IPS-NIHi11 (cell line): ENCODE results near the gene CDK17.
A peak's percentile ranks its signal among the peaks of the same experiment; 100 is the strongest.

Experiments used
- DNase-seq: peaks from one replicate; pipeline ENCODE4 v3.0.0; 2012; ENCODE audit warnings: mixed read lengths, low spot score

The CDK17 gene

DNA sequence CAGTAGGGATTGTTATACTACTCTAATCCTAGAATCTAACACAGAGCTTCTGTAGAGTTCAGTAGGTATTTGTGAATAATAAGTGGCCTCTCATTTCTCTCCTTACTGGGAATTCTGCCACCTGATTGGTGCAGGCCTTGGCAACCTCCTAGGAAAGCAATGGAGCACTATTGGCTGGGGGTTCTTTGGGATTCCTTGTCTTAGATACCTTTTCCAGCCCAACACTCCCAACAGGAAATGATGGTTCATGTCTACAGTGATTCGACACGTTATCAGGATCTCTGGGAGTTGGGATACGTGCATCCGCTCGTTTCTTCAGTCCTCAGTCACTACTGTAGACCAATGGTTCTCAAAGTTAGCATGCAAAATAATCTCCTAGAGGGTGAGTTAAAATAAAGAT is 138.7 kb downstream of the CDK17 start:
- DNase-seq: no peak

- no peak for DNase-seq
Observed at GRCh38 chr12:96260644-96261043, 139.6 kb downstream of the CDK17 start.

- no peak for DNase-seq
Observed at GRCh38 chr12:96260231-96260630, 140.0 kb downstream of the CDK17 start.

GRCh38 chr12:96258104-96258961 is 141.9 kb downstream of the CDK17 start:
- peak; percentile 46 for DNase-seq

DNA sequence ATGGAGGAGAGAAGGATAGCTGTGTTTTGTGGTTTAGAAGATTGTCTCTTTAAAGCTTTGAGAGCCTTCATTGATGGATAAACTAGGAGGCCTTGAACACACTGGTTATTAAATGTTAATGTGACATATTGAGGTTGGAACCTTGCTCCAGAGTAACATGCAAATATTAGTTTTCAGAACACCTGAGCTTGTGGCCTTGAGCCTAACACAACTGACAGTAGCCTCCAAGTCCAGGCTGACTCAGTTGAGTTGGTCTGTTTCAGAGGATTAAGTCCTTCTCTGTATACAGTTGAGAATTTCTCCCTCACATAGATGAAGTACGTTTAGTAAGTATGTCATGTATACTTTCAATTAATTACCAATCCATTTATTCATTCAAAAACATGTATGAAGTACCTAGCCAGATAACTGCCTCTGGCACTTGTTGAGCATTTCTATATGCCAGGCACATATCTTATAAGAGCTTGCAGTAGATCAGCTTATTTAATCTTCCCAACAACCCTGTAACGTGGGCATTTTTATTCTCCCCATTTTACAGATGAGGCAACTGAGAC is 142.6 kb downstream of the CDK17 start:
- DNase-seq: no peak

- DNase-seq: no peak
Observed at GRCh38 chr12:96256672-96257361, 143.4 kb downstream of the CDK17 start.

GRCh38 chr12:96255077-96255476 is 145.2 kb downstream of the CDK17 start:
- no peak for DNase-seq

DNA sequence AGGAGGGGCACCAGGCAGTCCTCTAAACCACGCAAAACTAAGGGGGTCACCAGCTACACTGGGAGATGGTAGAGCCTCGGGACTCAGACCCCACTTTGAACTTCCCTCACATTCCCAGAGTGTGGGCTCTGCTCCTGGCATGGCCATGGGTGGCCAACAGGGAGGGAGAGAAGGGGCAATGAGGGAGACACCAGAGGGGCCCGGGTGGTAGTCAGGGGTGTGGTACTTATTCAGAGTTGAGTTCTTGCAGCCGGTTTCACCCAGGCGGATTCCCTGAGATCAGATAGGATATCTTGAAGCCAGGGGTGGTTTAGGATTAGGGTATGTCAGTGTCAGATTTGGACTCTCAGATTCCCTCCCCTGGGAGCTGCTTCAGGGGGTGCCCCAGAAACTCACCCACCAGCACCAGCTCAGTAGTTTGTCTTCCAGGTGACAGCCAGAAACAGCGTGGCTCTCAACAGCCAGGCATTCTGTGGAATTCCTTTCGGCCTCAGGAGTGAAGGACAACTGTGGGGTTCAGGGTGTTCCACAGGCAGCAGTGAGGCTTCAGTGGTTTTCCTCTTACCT is 150.0 kb downstream of the CDK17 start:
- DNase-seq: no peak

DNA sequence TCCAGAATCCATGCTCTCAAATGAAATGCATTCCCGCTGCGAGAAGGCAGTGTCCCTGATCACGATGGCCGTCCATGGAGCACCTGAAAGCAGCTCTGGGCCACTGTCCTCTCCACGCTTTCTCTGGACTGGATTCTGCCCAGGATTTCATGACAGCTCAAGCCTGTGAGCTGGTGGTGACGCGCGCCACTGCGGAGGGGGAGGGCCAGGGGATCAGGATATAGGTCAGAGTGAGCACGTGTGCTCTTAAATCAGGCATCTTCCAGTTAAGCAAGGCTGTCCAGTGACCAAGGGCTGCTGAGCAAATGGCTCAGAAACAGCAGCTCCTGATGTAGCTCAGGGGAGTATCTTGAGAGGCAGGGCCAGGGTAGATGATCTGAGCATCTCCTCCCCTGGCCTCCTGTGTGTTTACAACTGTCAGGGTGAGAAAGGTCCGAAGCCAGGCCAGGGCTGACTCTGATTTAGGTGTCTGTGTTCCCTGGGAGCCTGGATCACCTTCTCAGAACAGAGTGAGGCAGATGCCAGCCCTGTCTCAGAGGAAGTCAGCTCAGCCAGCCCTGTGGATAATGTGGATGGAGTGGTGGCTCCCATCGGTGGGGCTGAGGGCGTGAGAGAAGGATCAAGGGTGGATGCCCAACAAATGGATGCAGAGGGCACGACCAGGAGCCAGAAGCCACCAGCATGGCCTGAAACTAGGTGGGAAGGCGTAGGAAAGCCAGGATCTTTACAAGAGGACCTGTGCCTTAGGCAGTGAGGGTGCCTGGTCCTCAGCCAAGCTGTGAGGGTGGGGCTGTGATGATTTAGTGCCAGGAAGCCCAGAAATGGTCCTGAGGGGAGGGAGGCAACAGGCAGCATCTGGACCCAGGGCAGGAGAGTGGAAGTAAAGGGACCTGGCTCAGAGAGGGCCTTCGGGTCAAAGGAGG is 150.8 kb downstream of the CDK17 start:
- DNase-seq: no peak

DNA sequence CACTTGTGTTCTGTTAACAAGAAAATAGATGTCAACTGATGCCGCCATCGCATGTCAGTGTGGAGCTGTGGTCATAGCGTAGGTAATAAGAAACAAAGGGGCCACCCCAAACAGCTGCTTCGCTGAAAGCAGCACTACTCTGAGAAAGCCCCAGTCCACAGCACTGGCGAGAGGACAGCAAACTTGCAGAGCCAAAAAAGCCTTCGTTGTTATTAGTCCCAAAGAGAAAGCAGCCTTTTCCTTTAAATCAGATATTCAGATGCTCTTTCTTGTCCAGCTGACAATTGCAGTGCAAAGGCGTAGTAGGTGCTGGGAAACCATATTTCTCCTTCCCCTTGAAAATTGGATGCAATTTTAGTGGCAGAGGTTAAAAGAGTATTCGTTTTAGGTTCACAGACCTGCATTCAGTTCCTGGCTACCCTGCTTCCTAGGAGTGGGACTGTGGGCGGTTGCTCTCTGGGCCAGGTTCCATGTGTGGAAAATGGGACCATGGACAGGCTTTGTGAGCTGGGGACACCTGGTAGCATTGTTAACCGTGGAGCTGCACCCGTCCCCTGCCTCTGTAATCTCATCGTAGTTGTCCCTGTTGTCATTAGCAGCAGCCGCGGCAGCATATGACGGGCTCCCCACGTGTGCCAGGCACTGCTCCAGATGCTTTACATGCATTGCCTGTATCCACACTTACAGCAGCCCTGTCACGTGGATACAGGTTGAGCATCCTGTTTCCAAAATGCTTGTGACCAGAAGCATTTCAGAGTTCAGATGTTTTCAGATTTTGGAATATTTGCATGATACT is 151.9 kb downstream of the CDK17 start:
- no peak for DNase-seq

- no peak for DNase-seq
Observed at GRCh38 chr12:96247563-96247962, 152.7 kb downstream of the CDK17 start.

- no peak for DNase-seq
Observed at GRCh38 chr12:96246926-96247505, 153.2 kb downstream of the CDK17 start.

GRCh38 chr12:96244826-96245225 is 155.4 kb downstream of the CDK17 start:
- DNase-seq: no peak

DNA sequence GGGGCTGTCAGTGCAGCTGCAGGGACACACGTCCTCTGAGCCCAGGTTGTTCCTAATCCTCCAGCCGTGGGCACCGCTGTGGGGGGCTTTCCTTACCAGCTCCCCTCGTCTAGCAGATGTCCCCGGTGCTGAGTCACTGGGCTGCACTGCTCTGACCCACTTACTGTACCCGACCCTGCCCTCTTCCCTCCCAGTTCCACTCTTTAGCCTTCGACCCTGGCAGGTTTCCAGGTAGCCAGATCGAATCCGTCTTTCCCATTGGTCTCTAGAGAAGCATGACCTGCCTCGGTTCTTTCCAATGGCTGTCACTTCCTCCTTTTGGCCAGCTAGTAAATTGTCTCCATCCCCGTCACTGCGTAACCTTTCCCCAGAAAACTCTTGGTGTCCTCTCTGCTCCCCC is 157.6 kb downstream of the CDK17 start:
- DNase-seq: no peak

DNA sequence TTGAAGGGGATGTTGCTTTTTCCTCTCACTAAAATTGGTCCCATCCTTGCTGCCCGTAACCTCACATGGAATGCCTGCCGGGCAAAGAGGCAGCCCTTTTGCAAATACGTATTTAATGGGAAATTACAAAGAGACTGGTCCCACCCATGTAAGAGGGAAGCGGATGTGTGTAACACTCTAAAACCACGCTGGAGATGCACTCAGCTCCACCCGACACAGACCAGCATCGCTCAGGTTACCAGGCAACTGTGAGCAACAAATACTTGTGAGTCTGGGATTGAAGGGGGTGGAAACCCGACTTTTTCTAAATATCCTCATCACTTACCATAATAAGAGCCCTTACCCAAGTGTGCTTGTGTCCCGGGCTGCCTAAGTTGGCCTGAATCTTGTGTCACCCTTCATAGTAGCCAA is 158.4 kb downstream of the CDK17 start:
- DNase-seq: no peak

DNA sequence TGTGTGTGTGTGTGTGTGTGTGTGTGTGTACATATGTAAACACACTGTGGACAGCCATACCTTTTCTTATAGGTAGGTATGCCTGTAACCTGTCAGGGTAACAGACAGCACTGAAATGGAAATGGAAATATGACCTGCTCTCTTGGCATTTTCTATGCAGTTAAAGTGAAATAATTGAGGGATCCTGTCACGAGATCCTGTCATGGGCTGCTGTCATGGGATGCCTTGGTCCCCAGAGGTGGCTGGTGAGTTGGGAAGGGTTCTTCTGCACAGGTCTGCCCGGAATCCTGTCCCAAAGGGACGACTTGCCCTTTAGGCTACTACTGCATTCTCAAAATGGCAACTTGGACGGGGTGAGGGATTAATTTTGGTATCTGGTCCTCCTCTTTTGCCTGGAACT is 158.8 kb downstream of the CDK17 start:
- no peak for DNase-seq

DNA sequence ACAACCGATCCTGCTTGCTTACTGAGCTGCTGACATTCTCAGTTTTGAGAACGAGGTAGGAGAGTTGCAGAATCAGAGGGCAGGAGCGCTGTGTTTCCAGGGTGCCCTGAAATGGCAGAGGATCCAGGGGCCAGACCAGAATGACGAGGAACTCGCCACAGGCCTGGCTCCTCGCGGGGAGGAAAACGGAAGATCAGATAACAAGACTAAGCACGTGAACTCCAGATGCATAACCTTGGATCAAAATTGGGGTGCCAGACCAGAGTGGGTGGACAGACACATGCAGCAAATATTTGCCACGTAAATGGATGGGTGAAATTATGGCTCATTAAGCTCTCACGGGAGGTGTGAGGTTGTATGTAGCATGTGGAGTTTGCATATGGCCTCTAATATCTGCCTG is 159.6 kb downstream of the CDK17 start:
- no peak for DNase-seq

DNA sequence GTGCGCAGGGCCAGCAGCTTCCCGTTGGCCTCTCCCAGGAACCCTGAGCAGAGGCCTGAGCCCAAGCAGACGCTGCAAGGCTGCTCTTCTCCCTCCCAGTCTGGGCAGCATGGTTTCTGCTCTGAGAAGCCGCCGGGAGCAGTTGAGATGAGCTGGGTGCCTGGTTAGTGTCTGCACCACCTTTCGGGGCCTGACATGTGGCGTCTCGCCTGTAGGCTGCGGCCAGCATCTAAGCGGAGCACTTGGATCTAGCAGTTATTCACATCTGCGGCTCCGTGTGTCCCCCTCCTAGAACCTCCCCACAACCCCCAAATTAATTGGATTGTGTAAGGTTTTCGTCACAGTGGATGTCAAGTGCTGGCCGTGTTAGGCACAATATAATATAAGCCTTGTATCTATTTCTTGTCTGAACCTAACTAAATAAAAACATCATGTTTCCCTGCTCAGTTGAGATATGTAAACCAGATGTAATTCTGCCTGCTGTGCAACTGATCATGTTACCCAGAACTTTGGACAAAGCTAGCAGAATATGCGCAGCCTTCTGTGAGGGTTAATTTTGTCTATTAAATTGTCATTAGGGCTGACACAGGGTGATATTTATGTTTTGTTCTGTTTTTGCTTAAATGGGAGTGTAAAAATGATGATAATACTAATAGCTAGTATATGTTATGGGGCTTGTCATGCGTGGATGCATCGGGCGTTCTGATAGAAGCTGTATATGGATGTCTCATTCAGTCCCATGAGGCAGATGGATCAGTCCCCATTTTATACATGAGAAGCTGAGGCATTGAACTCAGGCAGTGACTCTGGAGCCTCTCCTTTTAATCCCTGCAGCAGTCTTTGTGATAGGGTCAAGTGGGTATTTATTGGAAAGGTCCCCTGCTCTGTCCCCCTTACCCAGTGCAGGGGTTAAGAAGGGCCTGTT is 160.3 kb downstream of the CDK17 start:
- no peak for DNase-seq

DNA sequence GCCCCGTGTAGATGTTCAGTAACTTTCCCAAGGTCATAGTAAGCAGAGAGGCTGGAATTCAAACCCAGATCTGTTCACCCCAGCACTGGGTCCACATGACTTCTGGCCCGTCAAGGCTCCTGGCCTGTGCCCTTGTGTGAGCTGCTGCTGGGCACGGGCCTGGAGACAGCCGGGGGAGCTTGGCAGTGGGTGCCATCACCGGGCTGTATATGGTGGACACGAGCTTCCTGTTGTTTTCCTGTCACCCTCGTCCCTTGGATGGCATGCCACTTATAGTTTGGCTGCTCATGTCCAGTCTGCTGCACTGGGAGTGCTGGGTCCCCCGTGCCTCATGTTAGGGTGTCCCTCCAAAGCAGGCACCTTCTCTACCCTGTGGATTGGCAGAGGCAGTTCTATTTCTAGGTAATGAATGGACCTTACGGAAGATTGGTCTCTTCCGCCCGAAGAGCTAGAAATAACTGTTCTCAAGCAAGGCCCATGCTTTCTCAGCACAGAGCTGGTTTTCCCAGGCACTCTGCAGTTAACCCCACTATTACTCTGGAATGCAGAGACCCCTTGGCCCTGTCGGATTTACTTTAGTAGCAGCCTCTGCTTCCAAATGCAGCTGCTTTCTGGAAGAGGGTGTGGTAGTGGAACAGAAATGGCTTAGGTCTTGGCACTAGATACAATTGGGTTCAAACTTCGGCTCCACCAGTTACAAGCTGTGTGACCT is 161.7 kb downstream of the CDK17 start:
- no peak for DNase-seq
